Loucy (cell line): ENCODE data around the gene PTPRC.
A peak's percentile ranks its signal among the peaks of the same experiment; 100 is the strongest.

ENCODE experiments used
- H2AFZ ChIP-seq: fragments of 200-600 bp; sonication (generic); 2 replicates; pipeline ENCODE4 v1.6.0; 2016; ENCODE audit warnings: antibody characterized with exemption, mild to moderate bottlenecking, low read length, moderate library complexity
- H3F3A ChIP-seq: fragments of 200-600 bp; 2 replicates; pipeline ENCODE4 v1.6.0; 2016; ENCODE audit warnings: antibody characterized with exemption, low read depth, mild to moderate bottlenecking
- H3K27me3 ChIP-seq: fragments of 200-600 bp; sonication (generic); 2 replicates; pipeline ENCODE4 v1.6.1; 2014; ENCODE audit warnings: low read length, mild to moderate bottlenecking; ENCODE audit not compliant: insufficient read depth, poor library complexity, severe bottlenecking
- H3K36me3 ChIP-seq: fragments of 200-600 bp; sonication (generic); 2 replicates; pipeline ENCODE4 v1.6.1; 2016; ENCODE audit warnings: low read length; ENCODE audit not compliant: insufficient read depth
- H3K4me1 ChIP-seq: fragments of 200-600 bp; sonication (generic); 2 replicates; pipeline ENCODE4 v1.5.1; 2014; ENCODE audit warnings: low read length, mild to moderate bottlenecking; ENCODE audit not compliant: insufficient read depth, poor library complexity, severe bottlenecking
- H3K4me2 ChIP-seq: fragments of 200-600 bp; sonication (generic); 2 replicates; pipeline ENCODE4 v1.6.0; 2014; ENCODE audit warnings: antibody characterized with exemption, low read length, low read depth, mild to moderate bottlenecking; ENCODE audit not compliant: poor library complexity, severe bottlenecking
- H3K4me3 ChIP-seq: fragments of 200-600 bp; sonication (generic); 2 replicates; pipeline ENCODE4 v1.5.1; 2014; ENCODE audit warnings: low read length, mild to moderate bottlenecking, mixed read lengths; ENCODE audit not compliant: poor library complexity, severe bottlenecking
- H3K79me2 ChIP-seq: fragments of 200-600 bp; sonication (generic); 2 replicates; pipeline ENCODE4 v1.6.1; 2014; ENCODE audit warnings: low read length; ENCODE audit not compliant: insufficient read depth
- H3K9ac ChIP-seq: fragments of 200-600 bp; sonication (generic); 2 replicates; pipeline ENCODE4 v1.6.0; 2014; ENCODE audit warnings: mild to moderate bottlenecking, low read depth, low read length, moderate library complexity; ENCODE audit not compliant: poor library complexity, severe bottlenecking
- H3K9me2 ChIP-seq: fragments of 200-600 bp; sonication (generic); replicated peaks from 2 replicates; pipeline ENCODE4 v1.6.1; 2016; ENCODE audit warnings: low read depth, low read length, mixed read lengths
- H3K9me3 ChIP-seq: fragments of 200-600 bp; sonication (generic); 2 replicates; pipeline ENCODE4 v1.6.1; 2014; ENCODE audit warnings: mild to moderate bottlenecking, antibody characterized with exemption, low read length, low read depth; ENCODE audit not compliant: insufficient read depth
- H4K20me1 ChIP-seq: fragments of 200-600 bp; sonication (generic); 2 replicates; pipeline ENCODE4 v1.6.0; 2014; ENCODE audit warnings: antibody characterized with exemption, low read length, mild to moderate bottlenecking; ENCODE audit not compliant: insufficient read depth, poor library complexity, severe bottlenecking
- CTCF ChIP-seq: fragments of 200-600 bp; sonication (generic); conservative IDR thresholded peaks from 2 replicates; pipeline ENCODE4 v1.5.1; 2014; ENCODE audit warnings: mild to moderate bottlenecking, antibody characterized with exemption, low read length
- EZH2phosphoT487 ChIP-seq: fragments of 200-600 bp; IDR thresholded peaks from 2 replicates; pipeline ENCODE4 v1.6.1; 2018; ENCODE audit warnings: antibody characterized with exemption, mild to moderate bottlenecking, moderate library complexity, borderline replicate concordance

Gene PTPRC

DNA sequence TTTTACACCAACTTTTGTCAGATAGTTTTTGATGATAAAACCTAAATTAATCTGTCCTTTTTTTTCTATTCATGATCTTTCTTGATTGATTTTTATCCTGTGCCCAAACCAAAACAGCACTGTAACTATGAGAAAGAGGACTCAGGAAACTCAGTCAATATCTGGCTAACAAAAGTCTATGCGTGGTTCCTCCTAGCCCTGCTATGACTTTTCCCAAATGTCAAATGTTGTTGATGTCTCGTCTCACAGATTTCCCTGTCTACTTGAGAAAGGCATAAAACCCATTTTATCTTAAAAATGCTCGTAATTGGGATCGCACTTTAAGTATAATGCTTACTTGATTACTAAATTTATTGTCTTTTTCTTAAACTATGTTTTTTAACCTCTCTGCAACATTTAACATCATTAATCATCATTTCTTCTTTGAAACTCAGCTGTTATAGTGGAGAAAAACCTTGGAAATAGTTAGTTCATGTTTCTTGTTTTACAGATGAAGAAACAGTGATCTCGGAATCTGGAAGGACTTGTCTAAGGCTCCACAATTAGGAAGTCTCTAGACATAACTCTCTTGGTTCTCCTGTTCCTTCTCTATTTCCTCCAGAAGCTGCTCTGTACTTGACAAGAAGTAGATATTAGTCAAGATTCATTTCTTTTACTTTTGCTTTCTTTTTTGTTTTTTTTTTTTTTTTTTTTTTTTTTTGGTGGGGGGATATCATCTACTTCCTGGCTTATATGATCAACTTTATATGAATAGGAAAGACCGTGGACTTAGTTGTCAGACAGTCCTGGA, 26.2 kb upstream of the PTPRC start:
- H3K4me3 ChIP-seq: no peak overlapping the region
- H3K9me3 ChIP-seq: no peaks in the 10 kb centered on the region
- no peaks in the 10 kb centered on the region for H3K36me3 ChIP-seq
- peak overlapping the region; percentile 29; the same call in 1 of the 2 replicates for H2AFZ ChIP-seq
- peak overlapping the region; percentile 31 for H3K9ac ChIP-seq
- H3K79me2 ChIP-seq: no peaks in the 10 kb centered on the region
- TF ChIP-seq EZH2phosphoT487 (no peak), CTCF (no peak)
- no peaks in the 10 kb centered on the region for H3K9me2 ChIP-seq
- no peaks in the 10 kb centered on the region for H3F3A ChIP-seq
- peaks cover 31% of the 10 kb centered on the region for H3K4me1 ChIP-seq
- H3K4me2 ChIP-seq: peak overlapping the region; percentile 53
- H3K27me3 ChIP-seq: no peaks in the 10 kb centered on the region
- H4K20me1 ChIP-seq: no peaks in the 10 kb centered on the region

GRCh38 chr1:198617406-198617805, 21.4 kb upstream of the PTPRC start:
- H3K4me3 ChIP-seq: no peak overlapping the region
- no peaks in the 10 kb centered on the region for H4K20me1 ChIP-seq
- peaks cover 4% of the 10 kb centered on the region; the same call in 1 of the 2 replicates for H3K79me2 ChIP-seq
- H3K27me3 ChIP-seq: no peaks in the 10 kb centered on the region
- H3K9ac ChIP-seq: no peak overlapping the region
- no peaks in the 10 kb centered on the region for H3K36me3 ChIP-seq
- H3K9me2 ChIP-seq: no peaks in the 10 kb centered on the region
- peaks cover 17% of the 10 kb centered on the region for H3F3A ChIP-seq
- H2AFZ ChIP-seq: no peak overlapping the region
- peaks cover 50% of the 10 kb centered on the region for H3K4me1 ChIP-seq
- no peak for TF ChIP-seq CTCF
- TF ChIP-seq EZH2phosphoT487: no peak
- no peak overlapping the region for H3K4me2 ChIP-seq
- no peaks in the 10 kb centered on the region for H3K9me3 ChIP-seq

DNA sequence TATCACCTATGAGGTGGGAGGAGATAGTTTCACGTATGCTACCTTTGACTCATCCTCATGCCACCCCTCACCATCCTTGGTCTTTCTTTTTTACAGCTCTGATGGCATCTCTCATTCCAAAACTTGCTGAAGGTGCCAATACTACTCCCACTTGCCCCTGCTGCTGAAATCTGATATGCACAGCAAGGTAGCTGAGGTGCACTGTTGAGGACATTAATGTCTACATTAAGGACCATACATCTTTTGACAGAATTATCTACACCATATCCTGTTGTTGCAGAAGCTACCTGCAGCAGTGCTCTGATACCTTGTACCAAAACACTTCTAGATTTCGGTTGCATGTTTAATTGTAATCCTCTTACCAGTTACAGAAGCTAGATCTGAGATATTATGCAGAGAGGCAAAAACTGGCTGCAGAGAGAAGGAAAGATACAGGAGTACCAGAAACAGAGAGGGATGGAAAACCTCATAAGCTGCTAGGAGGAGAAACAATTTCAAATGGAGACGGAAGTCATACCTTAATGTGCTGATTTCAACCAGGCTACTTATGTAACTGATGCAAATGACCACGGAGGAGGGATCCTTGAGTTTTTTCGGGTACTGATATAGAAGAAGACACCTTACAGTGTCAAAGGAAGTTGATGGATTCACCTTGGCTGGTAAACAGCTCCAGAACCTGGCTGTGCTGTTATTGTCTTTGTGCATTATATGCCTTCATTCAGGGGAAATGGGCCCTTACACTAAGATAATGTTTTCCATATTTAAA, 19.3 kb upstream of the PTPRC start:
- H4K20me1 ChIP-seq: no peaks in the 10 kb centered on the region
- no peaks in the 10 kb centered on the region for H3K27me3 ChIP-seq
- H3K9ac ChIP-seq: peak overlapping the region; percentile 78
- no peaks in the 10 kb centered on the region for H3K9me2 ChIP-seq
- H3K79me2 ChIP-seq: peaks cover 16% of the 10 kb centered on the region
- no peak overlapping the region for H2AFZ ChIP-seq
- no peak for TF ChIP-seq CTCF
- TF ChIP-seq EZH2phosphoT487: no peak
- H3K4me3 ChIP-seq: no peak overlapping the region
- no peaks in the 10 kb centered on the region for H3K36me3 ChIP-seq
- peaks cover 57% of the 10 kb centered on the region for H3K4me1 ChIP-seq
- no peaks in the 10 kb centered on the region for H3K9me3 ChIP-seq
- peak overlapping the region; percentile 87 for H3K4me2 ChIP-seq
- H3F3A ChIP-seq: peaks cover 21% of the 10 kb centered on the region
